PFSK-1 (cell line): ENCODE measurements around the gene INVS.

Experiments
- FOXP2 ChIP-seq: optimal IDR thresholded peaks from 2 replicates; pipeline ENCODE3; 2011; ENCODE audit warnings: borderline replicate concordance, control low read depth, inconsistent platforms; ENCODE audit not compliant: insufficient read depth; ENCODE audit errors: extremely low read length, extremely low read depth
- POLR2AphosphoS5 ChIP-seq: IDR thresholded peaks from 2 replicates; pipeline ENCODE4 v1.6.1; 2012; ENCODE audit warnings: low read depth, mild to moderate bottlenecking, control low read depth, low read length, moderate library complexity
- SIN3A ChIP-seq: IDR thresholded peaks from 2 replicates; pipeline ENCODE4 v1.6.1; 2012; ENCODE audit warnings: mild to moderate bottlenecking, low read length, moderate library complexity, borderline replicate concordance; ENCODE audit not compliant: insufficient read depth
- TAF1 ChIP-seq: IDR thresholded peaks from 2 replicates; pipeline ENCODE4 v1.6.1; 2012; ENCODE audit warnings: low read length, control low read depth, borderline replicate concordance; ENCODE audit not compliant: insufficient read depth
- TF ChIP-seq, protein P1 (sequence below), 2 experiments: IDR thresholded peaks; 2 replicates each; pipeline versions ENCODE4 v1.6.1 to v1.8.0; 2011 to 2012; ENCODE audit warnings: low read depth in 2 of 2, low read length in 2 of 2, control low read depth in 1 of 2, inconsistent platforms in 1 of 2, mild to moderate bottlenecking in 1 of 2, moderate library complexity in 1 of 2; ENCODE audit not compliant: insufficient read depth in 1 of 2

INVS gene

GRCh38 chr9:100125236-100125635 is 26.2 kb downstream of the INVS start:
- TF ChIP-seq SIN3A, result no peak
- no peak for TF ChIP-seq FOXP2
- no peak for TF ChIP-seq TAF1
- no peak for TF ChIP-seq POLR2AphosphoS5
- TF ChIP-seq, protein P1, sequence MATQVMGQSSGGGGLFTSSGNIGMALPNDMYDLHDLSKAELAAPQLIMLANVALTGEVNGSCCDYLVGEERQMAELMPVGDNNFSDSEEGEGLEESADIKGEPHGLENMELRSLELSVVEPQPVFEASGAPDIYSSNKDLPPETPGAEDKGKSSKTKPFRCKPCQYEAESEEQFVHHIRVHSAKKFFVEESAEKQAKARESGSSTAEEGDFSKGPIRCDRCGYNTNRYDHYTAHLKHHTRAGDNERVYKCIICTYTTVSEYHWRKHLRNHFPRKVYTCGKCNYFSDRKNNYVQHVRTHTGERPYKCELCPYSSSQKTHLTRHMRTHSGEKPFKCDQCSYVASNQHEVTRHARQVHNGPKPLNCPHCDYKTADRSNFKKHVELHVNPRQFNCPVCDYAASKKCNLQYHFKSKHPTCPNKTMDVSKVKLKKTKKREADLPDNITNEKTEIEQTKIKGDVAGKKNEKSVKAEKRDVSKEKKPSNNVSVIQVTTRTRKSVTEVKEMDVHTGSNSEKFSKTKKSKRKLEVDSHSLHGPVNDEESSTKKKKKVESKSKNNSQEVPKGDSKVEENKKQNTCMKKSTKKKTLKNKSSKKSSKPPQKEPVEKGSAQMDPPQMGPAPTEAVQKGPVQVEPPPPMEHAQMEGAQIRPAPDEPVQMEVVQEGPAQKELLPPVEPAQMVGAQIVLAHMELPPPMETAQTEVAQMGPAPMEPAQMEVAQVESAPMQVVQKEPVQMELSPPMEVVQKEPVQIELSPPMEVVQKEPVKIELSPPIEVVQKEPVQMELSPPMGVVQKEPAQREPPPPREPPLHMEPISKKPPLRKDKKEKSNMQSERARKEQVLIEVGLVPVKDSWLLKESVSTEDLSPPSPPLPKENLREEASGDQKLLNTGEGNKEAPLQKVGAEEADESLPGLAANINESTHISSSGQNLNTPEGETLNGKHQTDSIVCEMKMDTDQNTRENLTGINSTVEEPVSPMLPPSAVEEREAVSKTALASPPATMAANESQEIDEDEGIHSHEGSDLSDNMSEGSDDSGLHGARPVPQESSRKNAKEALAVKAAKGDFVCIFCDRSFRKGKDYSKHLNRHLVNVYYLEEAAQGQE (IDR thresholded peaks at IDR 0.05; ENCODE audit: insufficient read depth in 1 of 2, low read depth in 2 of 2, low read length in 2 of 2), result no peak

GRCh38 chr9:100125910-100126309 is 26.9 kb downstream of the INVS start:
- no peak for TF ChIP-seq TAF1
- TF ChIP-seq POLR2AphosphoS5, result no peak
- TF ChIP-seq SIN3A, result no peak
- TF ChIP-seq, protein P1 (IDR thresholded peaks at IDR 0.05; ENCODE audit: insufficient read depth in 1 of 2, low read depth in 2 of 2, low read length in 2 of 2), result no peak
- TF ChIP-seq FOXP2, result no peak

GRCh38 chr9:100126423-100126822 is 27.4 kb downstream of the INVS start:
- TF ChIP-seq POLR2AphosphoS5, result no peak
- no peak for TF ChIP-seq FOXP2

GRCh38 chr9:100129772-100130171 is 30.7 kb downstream of the INVS start:
- TF ChIP-seq POLR2AphosphoS5 (no peak), TAF1 (no peak), SIN3A (no peak), FOXP2 (no peak)
- TF ChIP-seq, protein P1 (IDR thresholded peaks at IDR 0.05; ENCODE audit: insufficient read depth in 1 of 2, low read depth in 2 of 2, low read length in 2 of 2), result no peak

DNA sequence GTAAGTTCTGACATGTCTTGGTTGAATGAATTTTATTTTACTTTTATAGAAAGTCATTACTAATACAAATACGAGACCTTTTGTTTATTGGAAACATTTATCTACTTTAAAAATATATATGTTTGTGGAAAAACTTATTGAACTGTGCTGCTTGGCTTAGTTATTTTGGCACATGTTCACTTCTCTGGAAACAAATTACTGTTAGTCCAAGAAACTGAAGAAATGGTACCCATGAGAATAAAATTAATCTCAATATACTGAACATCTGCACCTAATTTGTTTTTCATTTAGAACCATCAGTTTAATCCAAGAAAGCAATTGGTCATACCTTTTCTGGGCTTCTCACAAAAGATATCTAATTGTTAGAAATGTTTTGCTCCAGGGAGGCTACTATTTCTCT is 32.2 kb downstream of the INVS start:
- TF ChIP-seq POLR2AphosphoS5, result no peak
- no peak for TF ChIP-seq SIN3A
- no peak for TF ChIP-seq TAF1
- no peak for TF ChIP-seq FOXP2
- TF ChIP-seq, protein P1 (IDR thresholded peaks at IDR 0.05; ENCODE audit: insufficient read depth in 1 of 2, low read depth in 2 of 2, low read length in 2 of 2), result no peak

GRCh38 chr9:100131875-100132430 is 32.9 kb downstream of the INVS start:
- TF ChIP-seq TAF1, result no peak
- TF ChIP-seq FOXP2, result no peak
- TF ChIP-seq, protein P1 (IDR thresholded peaks at IDR 0.05; ENCODE audit: insufficient read depth in 1 of 2, low read depth in 2 of 2, low read length in 2 of 2), result no peak
- TF ChIP-seq SIN3A, result no peak
- TF ChIP-seq POLR2AphosphoS5, result no peak
